Endodermal cell (in vitro differentiated cells): ENCODE measurements around the gene PIGK. TPM values are rescaled to one million over a fixed set of nuclear protein-coding genes. Genes with fewer than 3 reads are reported as not detected.

Experiments used
- DNase-seq: peaks from one replicate; pipeline ENCODE4 v3.0.0-alpha.2; 2017
- H3K27ac ChIP-seq: 2 replicates; pipeline ENCODE4 v1.5.1; 2013; ENCODE audit warnings: mild to moderate bottlenecking, low read depth, low read length, moderate library complexity
- H3K27me3 ChIP-seq: 2 replicates; pipeline ENCODE4 v1.6.1; 2013; ENCODE audit warnings: mild to moderate bottlenecking, low read length, moderate library complexity; ENCODE audit not compliant: insufficient read depth, control insufficient read depth, poor library complexity, severe bottlenecking
- H3K36me3 ChIP-seq: 2 replicates; pipeline ENCODE4 v1.7.0; 2013; ENCODE audit warnings: mild to moderate bottlenecking, low read length, moderate library complexity; ENCODE audit not compliant: control insufficient read depth, insufficient read depth
- H3K4me1 ChIP-seq: one replicate; pipeline ENCODE4 v1.7.0; 2013; ENCODE audit warnings: low read length; ENCODE audit not compliant: control insufficient read depth, insufficient read depth
- H3K4me3 ChIP-seq: 2 replicates; pipeline ENCODE4 v1.5.1; 2013; ENCODE audit warnings: mild to moderate bottlenecking, low read length, moderate library complexity
- H3K9ac ChIP-seq: 2 replicates; pipeline ENCODE4 v1.6.1; 2013; ENCODE audit warnings: mild to moderate bottlenecking, low read length, moderate library complexity; ENCODE audit not compliant: poor library complexity, severe bottlenecking; ENCODE audit errors: extremely low read depth
- H3K9me3 ChIP-seq: 2 replicates; pipeline ENCODE4 v1.6.1; 2013; ENCODE audit warnings: mild to moderate bottlenecking, low read length, moderate library complexity; ENCODE audit not compliant: control insufficient read depth
- H3K27ac Mint-ChIP-seq: 2 replicates; pipeline ENCODE4 v1.8.0; 2020; ENCODE audit warnings: mixed read lengths
- H3K27me3 Mint-ChIP-seq: 2 replicates; pipeline ENCODE4 v1.8.0; 2021; ENCODE audit warnings: mild to moderate bottlenecking, mixed read lengths; ENCODE audit not compliant: insufficient read depth
- H3K36me3 Mint-ChIP-seq: 2 replicates; pipeline ENCODE4 v1.8.0; 2020; ENCODE audit warnings: low read depth, mixed read lengths
- H3K4me1 Mint-ChIP-seq: 2 replicates; pipeline ENCODE4 v1.8.0; 2020; ENCODE audit warnings: mixed read lengths
- H3K4me3 Mint-ChIP-seq: 2 replicates; pipeline ENCODE4 v1.8.0; 2020; ENCODE audit warnings: mild to moderate bottlenecking, moderate library complexity, mixed read lengths
- H3K9me3 Mint-ChIP-seq: 2 replicates; pipeline ENCODE4 v1.8.0; 2020; ENCODE audit warnings: mild to moderate bottlenecking, mixed read lengths
- CTCF ChIP-seq: fragments of 200-600 bp; sonication (generic); conservative IDR thresholded peaks from 2 replicates; pipeline ENCODE4 v1.5.0; 2021; ENCODE audit warnings: antibody characterized with exemption, mild to moderate bottlenecking
- WGBS, 2 experiments: methylation state at CpG; one replicate each; pipeline versions ENCODE4 v1.1.5 to v1.1.7; 2013; ENCODE audit warnings: missing lambda C conversion rate in 2 of 2, mixed read lengths in 1 of 2; ENCODE audit not compliant: insufficient coverage in 1 of 2, insufficient read length in 1 of 2; 5-methylcytosine and 5-hydroxymethylcytosine counted together
- total RNA-seq, 2 donors: library from RNA; stranded (reverse); fragmentation: NEBNext Ultra II Directional in 1 of 2; extraction: Animal tissue kit (Norgen Biotek cat#: 25700) in 1 of 2; gene quantifications; 2 replicates in 1 of 2; 3 replicates in 1 of 2; pipeline ENCODE4 v1.2.1, GENCODE V29; 2021

PIGK gene
- total RNA-seq, 2 donors from 2014 or later: 19.9 to 26.7 TPM

GRCh38 chr1:77118712-77119111, 100.5 kb downstream of the PIGK start:
- 96% methylated on average over 3 of the region's 4 CpGs for WGBS, 2 experiments
- Histone ChIP-seq H3K27ac (no peak overlapping the region), H3K36me3 (no peaks in the 10 kb centered on the region), H3K4me3 (no peak overlapping the region), H3K9ac (no peak overlapping the region), H3K4me1 (no peaks in the 10 kb centered on the region), H3K9me3 (no peaks in the 10 kb centered on the region), H3K27me3 (no peaks in the 10 kb centered on the region)
- no peak for TF ChIP-seq CTCF
- Mint-ChIP-seq H3K36me3 (peaks cover 2% of the 10 kb centered on the region), H3K9me3 (no peaks in the 10 kb centered on the region), H3K27me3 (no peaks in the 10 kb centered on the region), H3K4me1 (no peaks in the 10 kb centered on the region), H3K4me3 (no peak overlapping the region), H3K27ac (no peak overlapping the region)
- no peak for DNase-seq

DNA sequence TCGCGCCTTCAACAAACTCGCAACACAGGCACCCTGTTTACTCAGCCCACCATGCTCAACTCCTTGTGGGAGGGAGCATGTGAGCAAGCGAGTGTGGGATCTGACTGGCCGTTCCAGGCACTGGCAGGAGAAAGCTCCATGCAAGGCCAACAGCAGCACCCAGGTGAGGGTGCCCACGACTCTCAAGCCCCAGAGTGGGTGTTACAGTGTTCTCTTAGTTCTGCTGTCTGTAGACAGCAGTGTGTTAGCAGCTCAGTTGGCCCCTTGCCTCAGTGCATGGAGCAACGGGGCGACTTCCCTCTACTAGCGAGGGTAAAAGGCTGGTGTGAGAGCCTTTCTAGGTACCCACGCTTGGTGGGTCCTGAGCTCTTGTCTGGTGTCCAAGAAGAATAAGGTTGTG, 114.6 kb downstream of the PIGK start:
- Histone ChIP-seq H3K27ac (no peak overlapping the region), H3K9ac (no peak overlapping the region), H3K27me3 (no peaks in the 10 kb centered on the region), H3K9me3 (no peaks in the 10 kb centered on the region), H3K4me3 (no peak overlapping the region), H3K4me1 (no peaks in the 10 kb centered on the region), H3K36me3 (no peaks in the 10 kb centered on the region)
- no peaks in the 10 kb centered on the region for H3K4me1 Mint-ChIP-seq
- H3K27ac Mint-ChIP-seq: no peak overlapping the region
- no peak for TF ChIP-seq CTCF
- peaks cover 5% of the 10 kb centered on the region for H3K36me3 Mint-ChIP-seq
- no peak overlapping the region for H3K4me3 Mint-ChIP-seq
- peaks cover 2% of the 10 kb centered on the region for H3K9me3 Mint-ChIP-seq
- 90 to 92% methylated on average over 4 to 10 of the region's 10 CpGs for WGBS, 2 experiments
- DNase-seq: no peak
- H3K27me3 Mint-ChIP-seq: no peaks in the 10 kb centered on the region

GRCh38 chr1:77103486-77103885, 115.7 kb downstream of the PIGK start:
- H3K36me3 Mint-ChIP-seq: peaks cover 2% of the 10 kb centered on the region
- 83 to 91% methylated on average over 3 to 4 of the region's 4 CpGs for WGBS, 2 experiments

More at GRCh38 chr1:77103486-77103885, 115.7 kb downstream of the PIGK start:
- no peak for TF ChIP-seq CTCF
- Histone ChIP-seq H3K9me3 (no peaks in the 10 kb centered on the region), H3K36me3 (no peaks in the 10 kb centered on the region), H3K9ac (no peak overlapping the region), H3K27me3 (no peaks in the 10 kb centered on the region), H3K4me3 (no peak overlapping the region), H3K4me1 (no peaks in the 10 kb centered on the region), H3K27ac (no peak overlapping the region)
- Mint-ChIP-seq H3K4me1 (no peaks in the 10 kb centered on the region), H3K9me3 (no peaks in the 10 kb centered on the region), H3K27me3 (no peaks in the 10 kb centered on the region), H3K4me3 (no peak overlapping the region), H3K27ac (no peak overlapping the region)
- DNase-seq: no peak
